ENCODE measurements around the gene FIGN. TPM values are rescaled to one million over a fixed set of nuclear protein-coding genes. Genes with fewer than 3 reads are reported as not detected.

FIGN gene, protein sequence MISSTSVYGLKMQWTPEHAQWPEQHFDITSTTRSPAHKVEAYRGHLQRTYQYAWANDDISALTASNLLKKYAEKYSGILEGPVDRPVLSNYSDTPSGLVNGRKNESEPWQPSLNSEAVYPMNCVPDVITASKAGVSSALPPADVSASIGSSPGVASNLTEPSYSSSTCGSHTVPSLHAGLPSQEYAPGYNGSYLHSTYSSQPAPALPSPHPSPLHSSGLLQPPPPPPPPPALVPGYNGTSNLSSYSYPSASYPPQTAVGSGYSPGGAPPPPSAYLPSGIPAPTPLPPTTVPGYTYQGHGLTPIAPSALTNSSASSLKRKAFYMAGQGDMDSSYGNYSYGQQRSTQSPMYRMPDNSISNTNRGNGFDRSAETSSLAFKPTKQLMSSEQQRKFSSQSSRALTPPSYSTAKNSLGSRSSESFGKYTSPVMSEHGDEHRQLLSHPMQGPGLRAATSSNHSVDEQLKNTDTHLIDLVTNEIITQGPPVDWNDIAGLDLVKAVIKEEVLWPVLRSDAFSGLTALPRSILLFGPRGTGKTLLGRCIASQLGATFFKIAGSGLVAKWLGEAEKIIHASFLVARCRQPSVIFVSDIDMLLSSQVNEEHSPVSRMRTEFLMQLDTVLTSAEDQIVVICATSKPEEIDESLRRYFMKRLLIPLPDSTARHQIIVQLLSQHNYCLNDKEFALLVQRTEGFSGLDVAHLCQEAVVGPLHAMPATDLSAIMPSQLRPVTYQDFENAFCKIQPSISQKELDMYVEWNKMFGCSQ
- total RNA-seq (2014; rRNA removed; shearing (Covaris generic)), result 2.1 and 3.7 TPM in 2 replicates

DNA sequence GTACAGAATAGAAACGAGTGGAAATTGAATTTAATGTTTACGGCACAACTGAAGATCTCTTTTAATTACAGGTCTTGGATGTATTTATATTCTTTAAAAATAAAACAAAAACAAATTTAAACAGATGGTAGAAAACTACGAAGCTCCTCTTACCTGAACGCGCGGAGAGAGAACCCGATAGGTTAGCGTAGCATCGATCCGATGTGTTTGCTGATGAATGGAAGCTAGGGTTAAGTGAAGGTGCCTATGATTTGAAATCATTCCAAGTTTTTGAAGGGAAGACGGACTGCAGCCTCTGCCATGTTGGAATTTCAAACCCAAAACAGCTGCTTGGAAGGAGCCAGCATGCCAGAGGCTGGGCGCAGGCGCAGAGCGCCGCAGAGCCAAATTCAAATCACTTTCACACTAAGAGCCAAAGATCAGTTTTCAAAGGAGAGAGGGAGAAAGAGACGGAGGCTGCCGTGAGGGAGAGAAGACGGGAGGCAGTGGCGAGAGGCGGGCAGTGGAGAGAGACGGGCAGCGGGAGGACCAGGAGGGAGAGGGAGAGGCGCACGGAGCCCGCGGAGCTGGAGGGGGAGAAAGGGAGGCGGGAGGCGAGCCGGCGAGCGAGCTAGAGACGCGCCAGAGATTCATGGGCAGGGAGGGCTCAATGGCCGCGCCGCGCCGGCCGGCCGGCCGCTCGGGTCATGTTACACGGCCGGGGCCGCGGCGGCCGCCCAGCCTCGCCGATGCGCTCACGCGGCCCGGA is at the start of gene FIGN:
Gene FIGN, minus strand, starts transcription at position 324 of the 748 bp plus-strand sequence. CDS start 1,081 bp downstream, outside the sequence.
- peak; percentile 43 for DNase-seq (ENCODE audit: low spot score)
- in situ Hi-C loops (cut with HindIII; ENCODE audit: low sequenced_read_pairs), result no loop called here

DNA sequence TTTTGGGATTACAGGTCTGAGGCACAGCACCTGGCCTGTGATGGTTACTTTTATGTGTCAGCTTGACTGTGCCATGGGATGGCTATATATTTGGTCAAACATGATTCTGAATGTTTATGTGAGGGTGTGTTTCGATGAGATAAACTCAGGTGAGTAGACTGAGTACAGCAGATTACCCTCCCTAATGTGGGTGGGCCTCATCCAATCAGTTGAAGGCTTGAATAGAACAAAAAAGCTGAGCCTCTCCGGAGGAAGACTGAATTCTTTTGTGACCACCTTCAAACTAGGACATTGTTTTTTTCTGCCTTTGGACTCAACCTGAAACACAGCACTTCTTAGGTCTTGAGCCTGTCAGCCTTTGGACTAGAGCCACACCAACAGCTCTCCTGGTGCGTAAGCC is 49.4 kb upstream of the FIGN start:
- in situ Hi-C loops (cut with HindIII; ENCODE audit: low sequenced_read_pairs), result no loop called here
- DNase-seq (ENCODE audit: low spot score), result no peak

DNA sequence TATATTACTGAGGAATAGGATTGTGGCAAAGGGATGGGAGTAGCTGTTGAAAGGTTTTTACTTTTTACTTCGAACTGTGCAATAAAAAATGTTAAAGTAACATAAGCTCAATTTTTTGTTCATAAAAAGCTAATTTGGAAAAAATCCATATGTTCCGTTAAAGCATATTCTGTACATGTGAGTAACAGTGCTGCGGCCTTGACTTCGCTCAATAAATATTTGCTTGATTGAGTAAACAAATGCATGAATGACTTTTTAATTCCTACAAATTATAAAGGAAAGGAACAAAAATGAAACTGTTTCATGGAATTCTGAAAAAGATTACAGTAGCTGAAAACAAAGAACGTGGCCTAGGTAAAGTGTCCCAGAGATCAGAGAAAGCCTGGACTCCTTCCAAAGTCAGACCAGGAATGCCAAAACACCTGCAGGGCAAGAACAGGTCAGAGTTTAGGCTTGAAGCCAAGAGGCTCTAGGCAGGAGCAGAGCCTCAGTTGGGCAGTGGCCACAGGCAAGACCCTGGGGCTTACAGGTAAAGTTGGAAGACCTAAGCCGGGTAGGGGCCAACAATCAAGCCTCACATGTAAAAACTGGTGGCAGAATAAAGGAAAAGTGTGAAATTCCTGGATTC is 44.3 kb upstream of the FIGN start:
- in situ Hi-C loops (cut with HindIII; ENCODE audit: low sequenced_read_pairs), result no loop called here
- no peak for DNase-seq (ENCODE audit: low spot score)

DNA sequence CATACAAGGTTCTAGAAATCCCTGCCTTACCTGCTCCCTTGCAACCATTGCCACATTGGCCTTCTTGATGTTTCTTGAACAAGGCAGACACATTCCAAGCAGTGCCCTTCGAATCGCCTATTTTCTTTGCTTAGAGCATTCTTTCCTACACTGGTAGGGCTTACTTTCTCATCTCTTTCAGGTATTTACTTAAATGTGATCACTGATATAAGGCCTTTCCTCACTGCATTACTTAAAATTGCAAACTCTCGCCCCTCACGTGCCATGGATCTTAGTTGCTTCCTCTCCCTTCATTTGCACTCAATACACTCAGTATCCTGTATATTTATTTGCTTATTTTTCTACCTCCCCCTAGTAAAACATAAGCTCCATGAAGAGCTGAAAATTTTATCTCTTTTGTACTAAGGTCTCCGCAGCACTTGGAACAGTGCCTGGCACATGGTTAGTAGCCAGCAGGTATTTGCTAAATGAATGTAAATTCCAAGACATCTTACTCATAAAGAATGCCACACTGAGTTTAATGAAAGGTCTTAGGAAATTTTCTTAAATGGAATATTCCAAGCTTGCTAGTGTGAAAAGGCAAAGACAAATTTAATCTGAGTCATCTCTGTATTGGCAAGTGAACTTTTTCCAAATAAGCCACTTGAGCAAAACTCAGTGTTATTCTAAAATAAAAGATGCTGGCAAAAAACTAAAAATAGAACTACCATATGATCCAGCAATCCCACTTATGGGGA is 42.4 kb upstream of the FIGN start:
- no peak for DNase-seq (ENCODE audit: low spot score)

DNA sequence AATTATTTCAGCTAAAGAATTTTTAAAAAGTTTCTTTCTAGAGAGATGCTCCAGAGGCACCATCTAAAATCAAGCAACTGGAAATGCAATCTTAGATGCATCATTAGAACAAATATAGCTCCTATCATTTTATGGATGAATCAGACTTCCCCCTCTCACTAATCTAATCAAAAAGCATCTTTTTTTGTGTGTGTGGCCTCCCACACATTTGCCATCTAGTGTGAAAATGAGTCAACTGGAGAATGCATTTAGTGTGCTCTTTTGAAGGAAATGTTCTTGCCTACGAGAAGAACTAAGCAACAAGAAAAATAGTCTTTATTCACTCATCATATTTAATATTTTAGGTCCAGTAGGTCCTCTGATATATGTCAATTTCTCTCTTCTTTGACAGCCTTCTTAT is 39.5 kb upstream of the FIGN start:
- in situ Hi-C loops (cut with HindIII; ENCODE audit: low sequenced_read_pairs), result no loop called here
- no peak for DNase-seq (ENCODE audit: low spot score)

More for the DNA sequence above, 42.4 kb upstream of the FIGN start:
- in situ Hi-C loops (cut with HindIII; ENCODE audit: low sequenced_read_pairs), result no loop called here

DNA sequence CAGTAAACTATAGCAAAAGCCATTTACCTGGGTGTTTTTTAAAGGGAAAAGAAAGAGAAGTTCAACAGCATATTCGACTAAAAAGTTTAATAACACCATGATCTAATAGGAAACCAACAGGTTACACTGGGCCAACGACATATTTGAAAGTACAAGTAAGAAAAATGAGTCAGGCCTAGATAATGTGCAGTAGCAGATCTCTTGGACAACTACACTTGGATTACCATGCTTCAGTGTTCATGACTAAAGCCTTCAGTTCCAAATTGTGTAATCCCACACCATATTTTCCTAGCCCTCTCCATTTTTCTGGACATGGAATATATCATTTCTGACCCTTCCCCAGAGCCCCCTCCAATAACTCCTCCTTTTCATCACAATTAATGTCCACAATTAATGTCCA is 39.1 kb upstream of the FIGN start:
- in situ Hi-C loops (cut with HindIII; ENCODE audit: low sequenced_read_pairs), result no loop called here
- no peak for DNase-seq (ENCODE audit: low spot score)

DNA sequence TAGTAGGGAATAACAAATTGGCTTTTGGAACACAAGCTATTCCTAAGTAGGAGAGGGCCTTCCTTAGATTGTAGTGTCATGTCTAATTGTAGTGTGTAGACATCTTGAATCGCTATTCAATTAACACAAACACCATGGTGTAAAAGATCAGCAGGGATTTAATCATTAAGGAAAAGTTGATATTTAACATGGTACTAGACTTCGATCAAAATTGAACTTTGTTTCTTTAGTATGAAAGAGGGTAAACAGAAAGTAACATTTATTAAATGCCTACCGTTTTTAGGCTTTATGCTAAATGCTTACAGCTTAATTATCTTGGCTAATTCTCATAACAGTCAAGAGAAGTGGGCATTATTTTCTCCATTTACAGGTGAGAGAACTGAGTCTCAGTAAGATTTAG is 37.5 kb upstream of the FIGN start:
- in situ Hi-C loops (cut with HindIII; ENCODE audit: low sequenced_read_pairs), result no loop called here
- no peak for DNase-seq (ENCODE audit: low spot score)

DNA sequence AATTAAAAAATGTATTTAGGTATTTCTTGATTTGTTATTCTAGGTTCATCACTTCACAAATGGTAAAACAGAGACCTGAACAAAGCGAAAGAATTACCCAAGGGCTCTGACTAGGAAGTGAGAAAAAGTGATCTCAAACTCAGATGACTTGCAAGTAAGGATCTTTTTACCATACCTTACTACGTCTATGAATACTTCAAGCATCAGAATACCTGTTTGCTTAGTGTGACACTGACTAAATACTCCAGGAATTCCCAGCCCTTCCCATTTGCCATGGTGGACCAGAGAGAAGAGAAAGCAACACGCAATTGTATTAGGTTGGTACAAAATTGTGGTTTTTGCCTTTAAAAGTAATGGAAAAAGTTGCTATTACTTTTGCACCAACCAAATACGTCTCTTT is 35.8 kb upstream of the FIGN start:
- in situ Hi-C loops (cut with HindIII; ENCODE audit: low sequenced_read_pairs), result no loop called here
- DNase-seq (ENCODE audit: low spot score), result no peak

DNA sequence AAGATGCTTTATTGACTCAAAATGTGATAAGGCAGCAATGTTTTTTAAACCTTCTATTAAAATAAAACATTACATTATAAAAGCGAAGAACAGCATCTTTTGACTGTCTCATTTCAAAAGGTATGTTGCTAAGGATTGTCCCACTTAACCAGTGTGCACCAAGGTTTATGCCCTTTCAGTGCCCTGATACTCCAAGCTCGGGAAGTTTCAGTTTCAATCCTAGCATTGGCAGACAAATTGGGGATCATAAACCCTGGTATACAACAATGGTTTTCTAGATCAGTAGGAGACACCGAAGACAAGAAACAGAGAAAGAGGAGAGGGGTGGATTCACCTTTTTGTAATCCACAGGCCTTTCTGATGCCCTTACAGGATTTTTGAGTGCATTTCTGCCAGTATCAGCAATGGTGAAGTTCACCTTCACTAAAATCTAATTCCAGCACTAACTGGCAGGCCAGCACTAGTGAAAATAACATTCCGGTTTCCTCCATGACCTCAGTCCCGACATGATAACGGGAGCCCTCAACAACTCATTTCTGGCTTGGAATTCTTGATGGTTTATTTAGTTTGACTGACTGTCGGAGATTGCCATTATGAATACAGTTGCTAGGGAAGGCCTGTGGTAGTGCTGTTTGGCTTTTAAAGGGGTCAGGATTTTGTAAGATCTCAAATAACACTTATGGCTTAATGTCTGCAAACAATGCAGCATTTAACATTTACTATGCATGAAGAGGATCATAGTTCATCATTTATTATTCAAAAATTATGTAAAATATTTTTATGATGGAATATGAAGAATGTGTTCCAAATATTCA is 33.3 kb upstream of the FIGN start:
- in situ Hi-C loops (cut with HindIII; ENCODE audit: low sequenced_read_pairs), result no loop called here
- DNase-seq (ENCODE audit: low spot score), result no peak

DNA sequence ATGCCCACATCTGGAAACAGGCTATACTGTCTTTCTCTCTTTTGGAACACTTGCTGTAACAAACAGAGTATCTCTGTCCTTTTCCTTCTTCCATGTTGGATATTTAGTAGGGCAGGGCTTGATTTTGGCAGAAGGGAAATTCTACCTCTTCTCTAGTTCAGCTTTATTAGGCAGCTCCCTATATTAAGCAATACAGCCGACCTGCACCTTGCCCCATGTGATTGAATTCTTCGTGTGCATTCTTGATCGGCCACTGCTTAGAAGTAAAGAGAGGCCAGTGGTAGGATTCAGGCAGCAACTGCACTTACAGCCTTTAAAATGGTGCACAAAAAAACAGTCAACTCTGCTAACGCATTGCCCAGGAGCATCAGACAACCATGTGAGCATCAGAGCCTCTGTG is 31.3 kb upstream of the FIGN start:
- DNase-seq (ENCODE audit: low spot score), result no peak
- in situ Hi-C loops (cut with HindIII; ENCODE audit: low sequenced_read_pairs), result no loop called here

DNA sequence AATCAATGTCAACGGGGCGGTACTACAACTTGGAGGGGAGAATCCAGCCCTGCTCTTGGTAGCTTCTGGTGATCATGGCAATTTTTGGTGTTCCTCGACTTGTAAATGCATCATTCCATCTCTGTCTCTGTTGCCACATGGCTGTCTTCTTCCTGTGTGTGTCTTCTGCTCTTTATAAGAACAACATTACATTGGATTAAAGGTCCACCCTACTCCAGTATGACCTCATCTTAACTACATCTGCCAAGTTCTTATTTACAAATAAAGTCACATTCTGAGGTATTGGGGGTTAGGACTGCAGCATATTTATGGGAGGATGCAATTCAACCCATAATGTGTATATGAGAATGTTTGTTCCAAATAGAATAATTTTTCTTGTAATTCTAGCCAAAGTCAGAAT is 28.8 kb upstream of the FIGN start:
- in situ Hi-C loops (cut with HindIII; ENCODE audit: low sequenced_read_pairs), result no loop called here
- no peak for DNase-seq (ENCODE audit: low spot score)

DNA sequence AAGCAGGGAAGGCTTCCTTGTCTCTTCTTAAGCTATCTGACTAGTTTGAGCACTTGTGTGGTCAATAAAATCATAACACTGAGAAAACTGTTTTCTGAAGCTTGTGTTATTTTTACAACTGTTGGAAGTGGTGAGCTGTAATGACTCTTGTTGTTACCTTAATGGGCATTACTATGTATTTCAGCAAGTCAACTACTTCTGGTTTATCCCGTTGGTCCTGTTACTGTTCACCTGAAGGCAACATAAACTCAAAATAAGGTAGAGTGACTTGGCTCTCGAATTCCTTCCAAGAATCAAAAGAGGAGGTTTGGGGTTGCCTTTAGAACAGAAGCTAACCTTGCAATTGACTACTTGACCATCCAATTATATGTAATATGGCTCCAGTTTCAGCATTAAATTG is 23.2 kb upstream of the FIGN start:
- in situ Hi-C loops (cut with HindIII; ENCODE audit: low sequenced_read_pairs), result no loop called here

DNA sequence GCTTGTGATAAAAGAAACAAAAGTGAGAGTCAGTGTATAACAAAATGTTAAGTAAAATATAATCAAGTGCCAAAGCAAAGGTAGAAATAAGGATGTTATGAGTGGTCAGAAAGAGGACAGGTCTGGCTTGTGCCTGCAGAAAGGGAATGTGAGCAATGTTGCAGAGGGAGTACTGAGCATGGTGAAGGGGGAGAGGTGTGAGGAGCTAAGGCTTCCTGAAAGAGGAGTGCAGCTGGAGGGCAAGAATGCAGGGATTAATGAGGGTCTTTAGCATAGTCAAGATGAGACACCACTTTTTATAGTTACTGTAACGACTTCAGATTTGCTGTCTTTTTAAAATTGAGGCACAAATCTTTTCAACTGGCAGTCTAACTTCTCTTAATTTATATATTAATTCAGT is 22.0 kb upstream of the FIGN start:
- in situ Hi-C loops (cut with HindIII; ENCODE audit: low sequenced_read_pairs), result no loop called here
- no peak for DNase-seq (ENCODE audit: low spot score)

More for the DNA sequence above, 23.2 kb upstream of the FIGN start:
- no peak for DNase-seq (ENCODE audit: low spot score)

DNA sequence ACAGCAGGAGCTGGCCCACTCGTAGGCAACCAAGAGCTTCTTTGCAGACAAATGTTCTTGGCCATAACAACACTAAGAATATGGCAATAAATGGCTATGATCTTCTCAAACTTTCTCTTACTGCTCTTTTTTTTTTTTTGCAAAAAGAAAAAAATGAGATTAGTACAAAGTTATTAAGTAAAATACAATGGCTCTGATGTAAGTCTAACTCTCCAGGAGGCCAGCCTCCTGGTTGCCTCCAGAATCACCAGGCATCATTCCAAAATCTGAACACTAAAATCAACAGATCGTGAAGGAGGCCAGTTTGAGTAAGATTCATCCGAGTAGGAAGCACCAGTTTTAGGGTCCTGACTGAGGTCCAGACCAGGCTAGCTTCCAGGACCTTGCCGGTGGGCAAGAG is 20.8 kb upstream of the FIGN start:
- in situ Hi-C loops (cut with HindIII; ENCODE audit: low sequenced_read_pairs), result no loop called here
- DNase-seq (ENCODE audit: low spot score), result no peak

DNA sequence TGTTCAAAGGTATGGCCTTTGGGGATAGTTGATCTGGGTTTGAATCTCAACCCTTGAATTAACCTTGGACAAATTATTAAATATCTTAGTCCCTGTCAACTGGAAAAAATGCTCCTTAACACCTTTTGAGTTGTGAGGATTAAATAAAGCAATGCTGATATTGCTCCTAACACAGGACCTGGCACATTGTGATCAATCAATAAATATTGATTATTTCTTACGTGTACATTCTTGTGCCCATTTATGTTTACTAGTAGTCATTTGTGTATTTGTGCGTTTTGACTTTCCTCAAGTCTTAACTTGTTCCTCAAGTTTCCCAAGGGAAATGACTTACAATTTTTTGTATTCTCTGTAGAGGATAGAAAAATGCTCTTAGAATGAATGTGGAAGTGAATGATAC is 19.6 kb upstream of the FIGN start:
- DNase-seq (ENCODE audit: low spot score), result no peak
- in situ Hi-C loops (cut with HindIII; ENCODE audit: low sequenced_read_pairs), result no loop called here

DNA sequence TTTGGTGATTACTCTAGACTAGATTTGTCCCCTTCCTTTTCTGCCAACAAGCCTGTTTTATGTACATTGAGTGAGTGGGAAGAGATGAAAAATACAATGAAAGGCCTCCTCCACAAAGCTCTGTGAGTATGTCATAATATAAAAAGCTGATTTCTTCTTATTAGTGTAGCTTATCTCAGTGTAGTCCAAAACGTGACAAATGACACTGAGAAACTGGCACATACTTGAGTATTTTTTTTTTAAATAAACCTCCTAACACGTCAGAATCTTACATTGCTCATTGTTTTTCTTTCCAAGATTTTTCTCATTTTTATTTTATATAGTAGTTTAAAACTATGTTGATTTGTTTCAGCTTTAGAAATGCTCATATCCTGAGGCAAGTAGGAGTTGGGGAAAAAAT is 17.9 kb upstream of the FIGN start:
- DNase-seq (ENCODE audit: low spot score), result no peak
- in situ Hi-C loops (cut with HindIII; ENCODE audit: low sequenced_read_pairs), result no loop called here

DNA sequence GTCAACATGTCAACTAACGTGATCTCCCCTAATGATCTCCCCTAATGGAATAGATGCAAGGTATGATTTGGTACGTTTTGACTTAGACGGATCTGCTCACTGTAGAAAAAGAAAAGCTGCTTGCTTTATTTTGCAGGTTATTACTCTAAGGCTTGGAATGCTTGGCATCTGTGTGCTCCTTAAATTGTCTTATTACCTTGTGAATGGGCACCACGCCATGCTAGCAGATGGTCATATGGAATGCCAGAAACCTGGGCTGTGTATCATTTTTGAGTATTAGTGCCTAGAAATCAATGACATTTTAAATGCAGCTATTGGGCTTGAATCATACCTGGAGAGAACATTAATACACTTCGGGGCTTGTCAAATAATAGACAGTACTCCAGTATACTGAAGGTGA is 16.5 kb upstream of the FIGN start:
- peak; percentile 13 for DNase-seq (ENCODE audit: low spot score)
- in situ Hi-C loops (cut with HindIII; ENCODE audit: low sequenced_read_pairs), result no loop called here

DNA sequence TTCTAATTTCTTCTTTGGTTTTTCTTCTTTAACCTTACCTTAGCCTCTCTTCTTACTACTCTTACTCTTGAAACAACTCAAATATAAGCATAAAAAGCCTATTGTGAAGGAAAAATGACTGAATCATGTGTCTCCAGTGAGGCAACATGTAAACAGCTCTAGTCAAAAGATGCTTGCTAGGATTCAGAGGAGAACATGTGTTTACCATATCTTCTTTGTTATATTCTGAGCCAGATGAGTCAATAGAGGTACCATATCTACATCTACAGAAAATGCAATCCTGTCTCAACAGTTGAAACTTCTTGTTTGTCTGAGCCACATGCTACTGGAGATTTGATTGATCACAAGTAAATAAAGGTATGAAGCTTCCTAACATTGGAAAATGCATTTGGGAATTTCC is 15.9 kb upstream of the FIGN start:
- no peak for DNase-seq (ENCODE audit: low spot score)
- in situ Hi-C loops (cut with HindIII; ENCODE audit: low sequenced_read_pairs), result no loop called here
